Gastroesophageal sphincter (tissue), 4 donors: ENCODE data around the gene C5orf46. TPM values are rescaled to one million over a fixed set of nuclear protein-coding genes. Genes with fewer than 3 reads are reported as not detected.

Experiments
- ATAC-seq: fragments of 150-250 bp; one replicate; pipeline ENCODE4 v1.9.1; 2016; ENCODE audit warnings: mild to moderate bottlenecking, moderate library complexity
- H3K27ac ChIP-seq, 4 donors: fragments of 200-600 bp; sonication (generic) in 3 of 4; 1 replicate in 3 of 4; 2 replicates in 1 of 4; pipeline ENCODE4 v1.5.1; 2016 to 2019
- H3K27me3 ChIP-seq: fragments of 200-600 bp; sonication (generic); one replicate; pipeline ENCODE4 v1.5.1; 2019
- H3K36me3 ChIP-seq, 2 donors: fragments of 200-600 bp; sonication (generic); one replicate each; pipeline ENCODE4 v1.5.1; 2019; ENCODE audit warnings: control low read depth in 1 of 2
- H3K4me1 ChIP-seq, 3 donors: fragments of 200-600 bp; sonication (generic); 1 replicate in 2 of 3; 2 replicates in 1 of 3; pipeline ENCODE4 v1.5.1; 2016 to 2019; ENCODE audit warnings: control low read depth in 2 of 3
- H3K4me3 ChIP-seq, 2 donors: fragments of 200-600 bp; sonication (generic); one replicate each; pipeline ENCODE4 v1.5.1; 2019; ENCODE audit warnings: mild to moderate bottlenecking in 1 of 2, moderate library complexity in 1 of 2
- H3K9me3 ChIP-seq, 3 donors: fragments of 200-600 bp; sonication (generic); one replicate each; pipeline ENCODE4 v1.5.1; 2017 to 2019; ENCODE audit warnings: control low read depth in 2 of 3
- EP300 ChIP-seq: sonication (generic); formaldehyde crosslinking; IDR thresholded peaks from one replicate; pipeline ENCODE4 v1.6.1; 2017; ENCODE audit warnings: antibody characterized with exemption, mild to moderate bottlenecking
- POLR2A ChIP-seq, 2 donors: fragments of 450-650 bp; IDR thresholded peaks; one replicate each; pipeline ENCODE4 v1.6.1; 2017; ENCODE audit warnings: antibody characterized with exemption in 2 of 2, mild to moderate bottlenecking in 2 of 2, moderate library complexity in 1 of 2
- POLR2AphosphoS5 ChIP-seq: sonication (generic); formaldehyde crosslinking; IDR thresholded peaks from one replicate; pipeline ENCODE4 v1.6.1; 2017; ENCODE audit warnings: antibody characterized with exemption
- WGBS, 2 donors: methylation state at CpG; one replicate each; pipeline ENCODE4 v1.1.5; 2018; ENCODE audit warnings: low coverage in 1 of 2; 5-methylcytosine and 5-hydroxymethylcytosine counted together
- total RNA-seq, 4 donors: library from RNA; depleted of rRNA; stranded (reverse); fragments of >200 nt; gene quantifications; one replicate each; pipeline ENCODE4 v1.1.0, GENCODE V29; 2016
- TF ChIP-seq, protein P1 (sequence below), 4 experiments: fragments of 200-600 bp in 2 of 4; fragments of 450-650 bp in 2 of 4; sonication (generic) in 1 of 4; IDR thresholded peaks; one replicate each; pipeline ENCODE4 v1.5.1; 2017 to 2019; ENCODE audit warnings: antibody characterized with exemption in 4 of 4, mild to moderate bottlenecking in 2 of 4, moderate library complexity in 2 of 4

The C5orf46 gene
- total RNA-seq, 4 donors from 2014 or later, result not detected

- WGBS, 2 donors, result 79 to 91% methylated on average over 2 to 4 of the region's 4 CpGs
- H3K27me3 ChIP-seq, result no peaks in the 10 kb centered on the region
- no peak for TF ChIP-seq POLR2AphosphoS5
- TF ChIP-seq POLR2A (IDR thresholded peaks at IDR 0.05), result no peak
- TF ChIP-seq, protein P1, sequence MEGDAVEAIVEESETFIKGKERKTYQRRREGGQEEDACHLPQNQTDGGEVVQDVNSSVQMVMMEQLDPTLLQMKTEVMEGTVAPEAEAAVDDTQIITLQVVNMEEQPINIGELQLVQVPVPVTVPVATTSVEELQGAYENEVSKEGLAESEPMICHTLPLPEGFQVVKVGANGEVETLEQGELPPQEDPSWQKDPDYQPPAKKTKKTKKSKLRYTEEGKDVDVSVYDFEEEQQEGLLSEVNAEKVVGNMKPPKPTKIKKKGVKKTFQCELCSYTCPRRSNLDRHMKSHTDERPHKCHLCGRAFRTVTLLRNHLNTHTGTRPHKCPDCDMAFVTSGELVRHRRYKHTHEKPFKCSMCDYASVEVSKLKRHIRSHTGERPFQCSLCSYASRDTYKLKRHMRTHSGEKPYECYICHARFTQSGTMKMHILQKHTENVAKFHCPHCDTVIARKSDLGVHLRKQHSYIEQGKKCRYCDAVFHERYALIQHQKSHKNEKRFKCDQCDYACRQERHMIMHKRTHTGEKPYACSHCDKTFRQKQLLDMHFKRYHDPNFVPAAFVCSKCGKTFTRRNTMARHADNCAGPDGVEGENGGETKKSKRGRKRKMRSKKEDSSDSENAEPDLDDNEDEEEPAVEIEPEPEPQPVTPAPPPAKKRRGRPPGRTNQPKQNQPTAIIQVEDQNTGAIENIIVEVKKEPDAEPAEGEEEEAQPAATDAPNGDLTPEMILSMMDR (IDR thresholded peaks at IDR 0.05), result no peak
- no peak for TF ChIP-seq EP300
- no peak for ATAC-seq
- no peak overlapping the region for H3K4me3 ChIP-seq
- no peaks in the 10 kb centered on the region for H3K9me3 ChIP-seq
- H3K4me1 ChIP-seq, result no peaks in the 10 kb centered on the region
- no peaks in the 10 kb centered on the region for H3K36me3 ChIP-seq
- H3K27ac ChIP-seq, result no peak overlapping the region
Observed at GRCh38 chr5:147920420-147921030, 14.2 kb upstream of the C5orf46 start.

DNA sequence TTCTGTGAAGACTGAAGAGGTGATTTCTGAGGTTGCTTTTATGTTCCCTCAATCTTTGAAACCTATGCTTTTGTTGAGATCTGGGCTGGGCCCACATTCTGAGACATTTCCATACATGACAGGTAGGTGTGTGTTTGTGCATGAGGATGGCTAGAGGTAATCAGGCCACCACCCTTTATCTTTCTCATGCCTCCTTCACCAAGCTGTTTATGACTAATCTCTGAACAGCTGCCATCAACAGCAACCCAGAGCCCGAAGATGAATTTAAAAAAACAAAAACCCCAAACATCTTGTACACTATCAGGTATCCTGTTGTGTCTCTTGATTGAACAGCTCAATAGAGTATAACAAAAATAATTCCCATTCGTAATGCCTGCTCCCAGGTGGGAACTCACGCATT, 12.6 kb upstream of the C5orf46 start:
- Histone ChIP-seq H3K9me3 (no peaks in the 10 kb centered on the region), H3K27me3 (no peaks in the 10 kb centered on the region), H3K36me3 (no peaks in the 10 kb centered on the region), H3K27ac (no peak overlapping the region), H3K4me1 (no peaks in the 10 kb centered on the region), H3K4me3 (no peak overlapping the region)
- 67% methylated on average over 3 of the region's 3 CpGs; no CpG with 5 or more reads in 1 of the 2 donors for WGBS, 2 donors
- ATAC-seq, result no peak
- no peak for TF ChIP-seq EP300
- TF ChIP-seq POLR2AphosphoS5, result no peak
- no peak for TF ChIP-seq POLR2A (IDR thresholded peaks at IDR 0.05)
- TF ChIP-seq, protein P1 (IDR thresholded peaks at IDR 0.05), result no peak

DNA sequence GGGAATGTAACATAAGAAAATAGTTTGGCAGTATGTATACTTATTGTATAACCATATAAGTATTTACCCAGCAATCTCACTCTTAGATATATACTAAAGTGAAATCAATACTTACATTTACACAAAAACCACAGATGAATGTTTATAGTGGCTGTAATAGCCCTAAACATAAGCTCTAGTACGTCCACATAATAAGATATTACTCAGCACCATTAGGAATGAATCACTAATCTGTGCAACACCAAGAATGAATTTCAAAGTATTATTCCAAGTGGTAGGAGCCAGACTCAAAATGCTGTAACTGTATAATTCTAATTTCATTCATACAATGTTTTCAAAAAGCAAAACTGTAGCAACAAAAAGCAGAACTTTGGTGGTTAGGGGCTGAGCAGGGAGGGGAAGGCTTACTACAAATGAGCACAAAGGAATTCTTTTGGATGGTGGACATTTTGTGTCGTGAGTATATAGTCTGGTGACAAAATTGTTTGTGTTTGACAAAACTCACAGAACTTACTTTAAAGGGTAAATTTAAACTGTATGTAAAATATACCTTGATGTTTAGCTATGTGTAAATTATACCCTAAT, 11.9 kb upstream of the C5orf46 start:
- Histone ChIP-seq H3K36me3 (no peaks in the 10 kb centered on the region), H3K27ac (no peak overlapping the region), H3K9me3 (no peaks in the 10 kb centered on the region), H3K27me3 (no peaks in the 10 kb centered on the region), H3K4me3 (no peak overlapping the region), H3K4me1 (no peaks in the 10 kb centered on the region)
- TF ChIP-seq EP300, result no peak
- WGBS, 2 donors, result 16 to 55% methylated on average over 2 of the region's 2 CpGs
- ATAC-seq, result no peak

DNA sequence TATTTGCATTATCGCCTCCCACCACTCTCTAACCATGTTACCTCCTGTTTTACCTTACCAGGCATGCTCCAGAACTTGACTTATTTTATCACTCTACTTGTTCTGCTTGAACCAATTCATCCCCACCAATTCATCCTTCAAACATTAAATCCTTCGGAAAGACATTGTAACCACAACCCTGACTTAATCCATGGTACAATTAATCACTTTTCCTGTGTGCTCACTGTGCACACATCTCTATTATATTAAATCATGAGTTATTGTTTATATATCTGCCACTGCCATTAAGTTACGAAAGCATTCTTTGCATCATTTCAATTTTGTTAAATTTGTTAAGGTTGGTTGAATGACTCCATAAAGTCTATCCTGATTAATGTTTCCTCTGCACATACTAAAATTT, 7.4 kb upstream of the C5orf46 start:
- Histone ChIP-seq H3K27ac (no peak overlapping the region), H3K4me1 (no peaks in the 10 kb centered on the region), H3K27me3 (no peaks in the 10 kb centered on the region), H3K4me3 (no peak overlapping the region), H3K9me3 (no peaks in the 10 kb centered on the region), H3K36me3 (no peaks in the 10 kb centered on the region)
- no peak for ATAC-seq
- TF ChIP-seq POLR2A (IDR thresholded peaks at IDR 0.05) (no peak), POLR2AphosphoS5 (no peak), EP300 (no peak)
- TF ChIP-seq, protein P1 (IDR thresholded peaks at IDR 0.05), result no peak
- 76 to 78% methylated on average over 3 of the region's 3 CpGs for WGBS, 2 donors

- Histone ChIP-seq H3K27me3 (no peaks in the 10 kb centered on the region), H3K4me3 (no peak overlapping the region), H3K27ac (no peak overlapping the region), H3K36me3 (no peaks in the 10 kb centered on the region), H3K4me1 (no peaks in the 10 kb centered on the region), H3K9me3 (no peaks in the 10 kb centered on the region)
- TF ChIP-seq, protein P1 (IDR thresholded peaks at IDR 0.05), result no peak
- no peak for TF ChIP-seq EP300
- TF ChIP-seq POLR2AphosphoS5, result no peak
- 42 to 69% methylated on average over 1 of the region's 1 CpG for WGBS, 2 donors
- no peak for ATAC-seq
Observed at GRCh38 chr5:147912011-147912410, 5.7 kb upstream of the C5orf46 start.
